K562 (cell line): Measurements from ENCODE around the gene KLHL18. TPM values are rescaled to one million over a fixed set of nuclear protein-coding genes. Genes with fewer than 3 reads are reported as not detected.

Source experiments
- ATAC-seq: fragments of 200-7000 bp; cut with Tn5 transposase; 3 replicates; pipeline ENCODE4 v1.9.1; 2020; ENCODE audit warnings: moderate library complexity
- BruUV-seq: library from RNA; stranded (reverse); fragments of 400-500 nt; replicated peaks from 2 replicates; lab custom pipeline; 2021; lab: Mats Ljungman, UMichigan
- CTCF ChIA-PET: fragments of 300-600 bp; formaldehyde crosslinking; extraction: SDS; loops from one replicate; lab custom pipeline; 2021; ENCODE audit warnings: low intra/inter-chr PET ratio; lab: Yijun Ruan, JAX
- POLR2A ChIA-PET: fragments of 300-600, 350-650 bp; sonication (Branson Sonifier 250); formaldehyde crosslinking; extraction: SDS; loops from one replicate; lab custom pipeline; 2021; ENCODE audit warnings: antibody characterized with exemption, inconsistent platforms; lab: Yijun Ruan, JAX
- DNase-seq, 4 experiments: peaks; one replicate each; pipeline versions ENCODE4 v3.0.0 to v3.0.0-alpha.2; 2011 to 2018; ENCODE audit warnings: low spot score in 3 of 4, mixed read lengths in 3 of 4; ENCODE audit errors: extremely low read depth in 1 of 4
- FAIRE-seq: peaks from 2 replicates; lab custom pipeline; 2011; peaks lifted over from hg19 to GRCh38; lab: Jason Lieb, UNC
- H2AFZ ChIP-seq: 2 replicates; pipeline ENCODE4 v1.6.0; 2011; ENCODE audit warnings: low read depth, low read length, control low read depth, inconsistent platforms
- H3K27ac ChIP-seq: fragments of 200-600 bp; 3 replicates; pipeline ENCODE4 v1.8.0; 2011; ENCODE audit warnings: low read depth, mild to moderate bottlenecking, control low read depth, inconsistent platforms, low read length, moderate library complexity, mixed read lengths; ENCODE audit errors: extremely low read depth
- H3K27me3 ChIP-seq, 2 experiments: fragments of 300-600 bp in 1 of 2; 2 replicates in 1 of 2; 3 replicates in 1 of 2; pipeline versions ENCODE4 v1.6.0 to v1.8.0; 2011; ENCODE audit warnings: inconsistent platforms in 2 of 2, low read length in 2 of 2, mild to moderate bottlenecking in 1 of 2, mixed read lengths in 1 of 2, moderate library complexity in 1 of 2; ENCODE audit not compliant: control insufficient read depth in 2 of 2, insufficient read depth in 2 of 2
- H3K36me3 ChIP-seq: fragments of 300-600 bp; 3 replicates; pipeline ENCODE4 v1.8.0; 2011; ENCODE audit warnings: mild to moderate bottlenecking, low read length, inconsistent platforms; ENCODE audit not compliant: control insufficient read depth, insufficient read depth
- H3K4me1 ChIP-seq, 2 experiments: fragments of 200-600 bp in 1 of 2; replicated peaks in 1 of 2; 2 replicates in 1 of 2; 3 replicates in 1 of 2; pipeline versions ENCODE4 v1.5.1 to v1.8.0; 2011; ENCODE audit warnings: inconsistent platforms in 2 of 2, low read length in 2 of 2, mild to moderate bottlenecking in 1 of 2, mixed read lengths in 1 of 2, moderate library complexity in 1 of 2; ENCODE audit not compliant: control insufficient read depth in 2 of 2, insufficient read depth in 2 of 2
- H3K4me2 ChIP-seq: 2 replicates; pipeline ENCODE4 v1.6.1; 2011; ENCODE audit warnings: low read length, control low read depth, inconsistent platforms, mixed read lengths; ENCODE audit not compliant: insufficient read depth
- H3K4me3 ChIP-seq: fragments of 200-600 bp; sonication (generic), shearing (Covaris generic); 2 replicates; pipeline ENCODE4 v1.5.1; 2016; ENCODE audit warnings: control low read depth, inconsistent platforms
- H3K79me2 ChIP-seq: fragments of 200-600 bp; 3 replicates; pipeline ENCODE4 v1.8.0; 2011; ENCODE audit warnings: low read length, inconsistent platforms; ENCODE audit not compliant: control insufficient read depth, insufficient read depth
- H3K9ac ChIP-seq, 2 experiments: 2 replicates each; pipeline versions ENCODE4 v1.6.0 to v1.6.1; 2011; ENCODE audit warnings: low read depth in 2 of 2, low read length in 2 of 2, control low read depth in 1 of 2, inconsistent platforms in 1 of 2, mild to moderate bottlenecking in 1 of 2, mixed read lengths in 1 of 2; ENCODE audit not compliant: insufficient read depth in 1 of 2
- H3K9me1 ChIP-seq: one replicate; pipeline ENCODE4 v1.6.0; 2011; ENCODE audit warnings: inconsistent platforms, mild to moderate bottlenecking, low read length, moderate library complexity; ENCODE audit not compliant: control insufficient read depth, insufficient read depth
- H3K9me3 ChIP-seq: replicated peaks from 2 replicates; pipeline ENCODE4 v1.5.1; 2011; ENCODE audit warnings: low read depth, low read length, inconsistent platforms; ENCODE audit not compliant: control insufficient read depth, insufficient read depth
- H4K20me1 ChIP-seq: replicated peaks from 2 replicates; pipeline ENCODE4 v1.6.1; 2011; ENCODE audit warnings: low read length, inconsistent platforms, mixed read lengths; ENCODE audit not compliant: control insufficient read depth, insufficient read depth
- LEF1 ChIP-seq: fragments of 450-650 bp; IDR thresholded peaks from 2 replicates; pipeline ENCODE4 v1.6.1; 2016; ENCODE audit warnings: mild to moderate bottlenecking
- NR2C1 ChIP-seq, 2 experiments: fragments of 450-650 bp; IDR thresholded peaks; 2 replicates each; pipeline ENCODE4 v1.6.1; 2017; ENCODE audit warnings: mild to moderate bottlenecking in 2 of 2, antibody characterized with exemption in 1 of 2, inconsistent platforms in 1 of 2, missing compliant biosample characterization in 1 of 2, missing genetic modification characterization in 1 of 2
- WGBS: fragments of 100-300 bp; shearing (Covaris generic); methylation state at CpG from one replicate; pipeline ENCODE4 v1.1.6; 2016; ENCODE audit warnings: low coverage, mixed read lengths; ENCODE audit not compliant: insufficient coverage; ENCODE audit errors: missing lambda C conversion rate; 5-methylcytosine and 5-hydroxymethylcytosine counted together
- in situ Hi-C: fragments of 300-500 bp; cut with MboI; formaldehyde crosslinking; loops from 4 replicates; pipeline ENCODE4 v1.15.0; 2018; ENCODE audit warnings: inconsistent platforms, mixed read lengths
- intact Hi-C: fragments of 100-400 bp; cut with micrococcal nuclease; formaldehyde crosslinking; loops from 2 replicates; pipeline ENCODE4 v1.14.2; 2022
- polyA plus RNA-seq, 8 experiments: library from polyadenylated mRNA; depleted of rRNA in 4 of 8; stranded (reverse) in 5 of 8; unstranded in 3 of 8; fragments of >200 nt; fragmentation: Nextera tagmentation in 2 of 8; fragmentation: Illumina TruSeq in 1 of 8; extraction: Ambion mirVana in 2 of 8; extraction: Trizol in 1 of 8; gene quantifications; 2 replicates each; pipeline versions ENCODE4 v1.2.1 to v1.2.3, GENCODE V29; 2011 to 2014; ENCODE audit warnings: inconsistent platforms in 1 of 8, missing spikeins in 1 of 8
- total RNA-seq, 7 experiments: library from RNA; depleted of rRNA in 6 of 7; stranded (reverse); fragments of >200 nt in 6 of 7; fragmentation: Illumina TruSeq in 2 of 7; extraction: Trizol in 2 of 7; gene quantifications; 2 replicates each; pipeline versions ENCODE4 v1.2.1 to v1.2.3, GENCODE V29; 2011 to 2021; ENCODE audit warnings: low replicate concordance in 1 of 7
- TF ChIP-seq, protein P1 (sequence below): fragments of 250-450 bp; sonication (Bioruptor Pico); IDR thresholded peaks from 2 replicates; pipeline ENCODE4 v1.9.0; 2021; ENCODE audit warnings: mild to moderate bottlenecking, inconsistent platforms

Gene KLHL18
- total and polyA plus RNA-seq, 9 of the 15 experiments (the other 6 are each of a cell fraction or from before 2014, with no cell fraction given) = 26.7 to 97.5 (median 48.7) TPM

GRCh38 chr3:47247131-47248064 is 35.3 kb upstream of the KLHL18 start:
- ATAC-seq = no peak
- H3K27ac ChIP-seq = no peak overlapping the region
- no peak overlapping the region for H3K4me2 ChIP-seq
- no peak overlapping the region; a peak in 1 of 4 replicates for H3K9ac ChIP-seq
- no peak overlapping the region for H3K4me3 ChIP-seq
- peaks cover 0 to 4% of the 10 kb centered on the region in 2 experiments; a peak in 1 of 5 replicates for H3K27me3 ChIP-seq
- no peaks in the 10 kb centered on the region for H3K79me2 ChIP-seq
- ChIA-PET CTCF (no interaction called here), POLR2A (interaction anchor here (0.9 to 1.2 kb wide), 2 partner anchors 11 to 132 kb away, joined by 3 read pairs; no protein-coding TSS in a partner anchor)
- peaks cover 4 to 16% of the 10 kb centered on the region in 2 experiments; a peak in 3 of 5 replicates for H3K4me1 ChIP-seq
- no peaks in the 10 kb centered on the region for H4K20me1 ChIP-seq
- in situ Hi-C loops (no loop called here), intact Hi-C loops (no loop called here)
- WGBS = 44% methylated on average over 13 of the region's 14 CpGs
- no peak overlapping the region for H2AFZ ChIP-seq
- no peaks in the 10 kb centered on the region for H3K9me3 ChIP-seq
- no peak for DNase-seq
- no peaks in the 10 kb centered on the region for H3K9me1 ChIP-seq
- no peaks in the 10 kb centered on the region for H3K36me3 ChIP-seq
- no peak for FAIRE-seq
- TF ChIP-seq NR2C1 (IDR thresholded peaks at IDR 0.05) (no peak; the same call in 1 of the 2 replicates), NR2C1 (tag; IDR thresholded peaks at IDR 0.05) (0 out of 2 replicates have a peak, but pooled peaks have one; percentile 46), LEF1 (no peak)
- TF ChIP-seq, protein P1, sequence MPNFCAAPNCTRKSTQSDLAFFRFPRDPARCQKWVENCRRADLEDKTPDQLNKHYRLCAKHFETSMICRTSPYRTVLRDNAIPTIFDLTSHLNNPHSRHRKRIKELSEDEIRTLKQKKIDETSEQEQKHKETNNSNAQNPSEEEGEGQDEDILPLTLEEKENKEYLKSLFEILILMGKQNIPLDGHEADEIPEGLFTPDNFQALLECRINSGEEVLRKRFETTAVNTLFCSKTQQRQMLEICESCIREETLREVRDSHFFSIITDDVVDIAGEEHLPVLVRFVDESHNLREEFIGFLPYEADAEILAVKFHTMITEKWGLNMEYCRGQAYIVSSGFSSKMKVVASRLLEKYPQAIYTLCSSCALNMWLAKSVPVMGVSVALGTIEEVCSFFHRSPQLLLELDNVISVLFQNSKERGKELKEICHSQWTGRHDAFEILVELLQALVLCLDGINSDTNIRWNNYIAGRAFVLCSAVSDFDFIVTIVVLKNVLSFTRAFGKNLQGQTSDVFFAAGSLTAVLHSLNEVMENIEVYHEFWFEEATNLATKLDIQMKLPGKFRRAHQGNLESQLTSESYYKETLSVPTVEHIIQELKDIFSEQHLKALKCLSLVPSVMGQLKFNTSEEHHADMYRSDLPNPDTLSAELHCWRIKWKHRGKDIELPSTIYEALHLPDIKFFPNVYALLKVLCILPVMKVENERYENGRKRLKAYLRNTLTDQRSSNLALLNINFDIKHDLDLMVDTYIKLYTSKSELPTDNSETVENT = no peak
- BruUV-seq = no TSS peak
